Measurements from ENCODE around the gene NAP1L1. TPM values are rescaled to one million over a fixed set of nuclear protein-coding genes. Genes with fewer than 3 reads are reported as not detected.
A peak's percentile ranks its signal among the peaks of the same experiment; 100 is the strongest.

Gene NAP1L1
- total RNA-seq, 6 experiments from 2014 or later: 473 to 573 (median 520) TPM

DNA sequence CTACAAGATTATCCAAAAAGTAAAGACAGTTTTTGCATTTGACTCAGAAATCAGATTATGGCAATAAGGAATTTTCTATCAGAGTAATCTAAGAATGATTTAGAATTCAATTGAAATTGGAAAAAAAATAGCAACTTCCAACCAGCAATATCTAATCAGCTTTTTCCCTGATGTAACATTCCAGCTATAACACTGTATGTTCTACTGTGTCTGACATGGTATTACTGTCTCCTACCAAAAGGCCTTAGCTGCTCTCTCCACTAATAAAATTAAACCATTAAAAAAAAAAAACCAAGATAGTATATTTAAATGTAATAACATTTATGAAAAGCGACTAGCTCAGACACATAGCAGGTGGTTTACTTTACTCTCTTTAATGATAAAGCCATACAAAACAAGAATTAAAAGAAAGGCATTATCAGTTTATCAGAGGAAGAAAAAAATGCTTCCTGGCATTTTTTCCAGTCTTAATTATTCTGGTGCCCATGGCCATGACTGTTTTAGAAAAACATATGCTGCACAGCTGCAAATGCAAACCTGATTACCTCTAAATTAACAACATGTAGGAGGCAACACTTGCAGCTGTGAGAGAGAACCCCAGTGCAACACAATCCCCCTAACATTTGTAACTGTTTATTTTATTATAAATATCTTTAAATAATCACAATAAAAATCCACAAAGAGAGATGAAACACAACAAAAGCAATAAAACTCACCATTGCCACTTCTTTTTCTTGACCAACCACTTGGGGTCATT, 81.7 kb downstream of the NAP1L1 start:
- DNase-seq: no peak
- H3K36me3 Mint-ChIP-seq (ENCODE audit: low read depth): peaks cover 13% of the 10 kb centered on the region; the same call in 1 of the 2 replicates
- no peak overlapping the region for H3K27ac Mint-ChIP-seq
- H3K4me1 Mint-ChIP-seq (ENCODE audit: low read depth): peaks cover 37% of the 10 kb centered on the region
- H3K4me3 Mint-ChIP-seq: no peak overlapping the region
- peaks cover 6% of the 10 kb centered on the region; the same call in 1 of the 2 replicates for H3K9me3 Mint-ChIP-seq
- TF ChIP-seq, protein P1, sequence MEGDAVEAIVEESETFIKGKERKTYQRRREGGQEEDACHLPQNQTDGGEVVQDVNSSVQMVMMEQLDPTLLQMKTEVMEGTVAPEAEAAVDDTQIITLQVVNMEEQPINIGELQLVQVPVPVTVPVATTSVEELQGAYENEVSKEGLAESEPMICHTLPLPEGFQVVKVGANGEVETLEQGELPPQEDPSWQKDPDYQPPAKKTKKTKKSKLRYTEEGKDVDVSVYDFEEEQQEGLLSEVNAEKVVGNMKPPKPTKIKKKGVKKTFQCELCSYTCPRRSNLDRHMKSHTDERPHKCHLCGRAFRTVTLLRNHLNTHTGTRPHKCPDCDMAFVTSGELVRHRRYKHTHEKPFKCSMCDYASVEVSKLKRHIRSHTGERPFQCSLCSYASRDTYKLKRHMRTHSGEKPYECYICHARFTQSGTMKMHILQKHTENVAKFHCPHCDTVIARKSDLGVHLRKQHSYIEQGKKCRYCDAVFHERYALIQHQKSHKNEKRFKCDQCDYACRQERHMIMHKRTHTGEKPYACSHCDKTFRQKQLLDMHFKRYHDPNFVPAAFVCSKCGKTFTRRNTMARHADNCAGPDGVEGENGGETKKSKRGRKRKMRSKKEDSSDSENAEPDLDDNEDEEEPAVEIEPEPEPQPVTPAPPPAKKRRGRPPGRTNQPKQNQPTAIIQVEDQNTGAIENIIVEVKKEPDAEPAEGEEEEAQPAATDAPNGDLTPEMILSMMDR (IDR thresholded peaks at IDR 0.05): no peak
- H3K27me3 Mint-ChIP-seq (ENCODE audit: insufficient read depth): no peaks in the 10 kb centered on the region

DNA sequence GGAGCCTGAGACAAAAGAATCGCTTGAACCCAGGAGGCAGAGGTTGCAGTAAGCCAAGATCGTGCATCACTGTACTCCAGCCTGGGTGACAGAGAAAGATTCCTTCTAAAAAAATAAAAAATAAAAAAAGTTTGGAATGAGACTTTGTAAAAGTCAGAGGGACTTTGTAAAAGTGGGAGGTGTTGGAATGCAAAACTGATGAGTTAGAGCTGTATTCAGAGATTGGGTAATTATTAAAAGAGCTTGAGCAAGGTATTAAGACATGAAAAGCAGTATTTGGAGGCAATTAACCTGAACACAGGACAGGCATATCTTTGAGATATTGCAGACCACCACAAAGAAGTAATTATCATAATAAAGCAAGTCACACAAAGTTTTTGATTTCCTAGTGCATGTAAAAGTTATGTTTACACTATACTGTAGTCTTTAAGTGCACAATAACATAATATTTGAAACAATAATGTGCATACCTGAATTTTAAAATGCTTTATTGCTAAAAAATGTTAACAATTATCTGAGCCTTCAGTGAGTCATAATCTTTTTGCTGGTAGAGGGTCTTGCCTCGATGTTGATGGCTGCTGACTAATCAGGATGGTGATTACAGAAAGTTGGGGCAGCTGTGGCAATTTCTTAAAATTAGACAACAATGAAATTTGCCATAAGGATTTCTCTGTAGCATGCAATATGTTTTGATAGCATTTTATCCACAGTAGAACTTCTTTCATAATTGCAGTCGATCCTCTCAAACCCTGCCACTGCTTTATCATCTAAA, 86.0 kb downstream of the NAP1L1 start:
- TF ChIP-seq, protein P1 (IDR thresholded peaks at IDR 0.05): no peak
- 0 out of 2 replicates have a peak, but pooled peaks cover 2% of the 10 kb centered on the region for H3K36me3 Mint-ChIP-seq (ENCODE audit: low read depth)
- H3K27ac Mint-ChIP-seq: peak overlapping the region; percentile 67
- no peak for DNase-seq
- H3K9me3 Mint-ChIP-seq: no peaks in the 10 kb centered on the region
- no peaks in the 10 kb centered on the region for H3K27me3 Mint-ChIP-seq (ENCODE audit: insufficient read depth)
- H3K4me1 Mint-ChIP-seq (ENCODE audit: low read depth): peaks cover 70% of the 10 kb centered on the region
- H3K4me3 Mint-ChIP-seq: no peak overlapping the region

DNA sequence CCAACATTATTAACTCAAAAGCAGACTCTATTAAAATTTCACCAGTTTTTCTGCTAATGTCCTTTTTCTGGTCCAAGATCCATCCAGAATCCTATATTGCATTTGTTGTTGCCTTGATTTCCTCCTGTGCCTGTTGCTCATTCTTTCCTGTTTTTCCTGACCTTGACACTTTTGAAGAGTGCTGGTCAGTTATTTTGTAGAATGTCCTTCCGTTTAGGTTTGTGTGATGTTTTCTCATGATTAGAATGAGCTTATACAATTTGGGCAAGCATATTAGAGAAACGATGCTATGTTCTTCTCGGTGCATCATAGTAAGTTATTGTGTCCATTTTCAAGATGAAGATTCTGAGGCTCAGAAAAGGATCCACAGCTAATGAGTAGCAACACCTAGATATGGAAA, 86.8 kb downstream of the NAP1L1 start:
- Mint-ChIP-seq H3K4me1 (ENCODE audit: low read depth) (peaks cover 72% of the 10 kb centered on the region), H3K9me3 (no peaks in the 10 kb centered on the region), H3K36me3 (ENCODE audit: low read depth) (no peaks in the 10 kb centered on the region), H3K27ac (peak overlapping the region; percentile 37), H3K4me3 (no peak overlapping the region), H3K27me3 (ENCODE audit: insufficient read depth) (no peaks in the 10 kb centered on the region)
- TF ChIP-seq, protein P1 (IDR thresholded peaks at IDR 0.05): no peak
- DNase-seq: no peak

DNA sequence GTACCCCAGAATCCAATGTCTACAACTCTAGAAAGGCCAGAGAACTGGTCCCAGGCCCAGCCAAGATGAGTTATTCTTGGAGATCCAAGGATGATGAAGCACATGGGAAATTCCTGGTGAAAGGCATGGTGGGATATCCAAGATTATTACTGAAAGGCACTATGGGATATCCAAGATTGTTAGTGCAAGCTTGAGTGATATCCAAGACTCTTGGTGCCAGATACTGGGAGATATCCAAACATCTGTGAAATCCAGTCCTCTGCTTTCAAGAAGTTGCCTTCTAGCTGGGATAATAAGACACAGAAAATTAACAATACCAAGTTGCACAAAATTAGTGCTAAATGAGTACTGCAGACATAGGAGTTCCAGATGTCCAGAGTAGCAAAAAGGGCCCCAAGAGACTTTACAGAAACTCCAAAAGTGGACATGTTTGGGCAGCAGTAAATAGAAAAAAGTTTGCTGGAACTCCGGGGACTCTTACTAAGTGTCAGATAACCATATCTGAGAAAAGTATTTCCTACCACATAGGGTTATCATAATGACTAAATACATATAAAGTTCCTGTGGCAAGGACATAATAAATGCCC, 87.5 kb downstream of the NAP1L1 start:
- Mint-ChIP-seq H3K36me3 (ENCODE audit: low read depth) (no peaks in the 10 kb centered on the region), H3K4me1 (ENCODE audit: low read depth) (peaks cover 72% of the 10 kb centered on the region), H3K27me3 (ENCODE audit: insufficient read depth) (no peaks in the 10 kb centered on the region), H3K27ac (peak overlapping the region; percentile 74), H3K9me3 (no peaks in the 10 kb centered on the region), H3K4me3 (no peak overlapping the region)
- TF ChIP-seq, protein P1 (IDR thresholded peaks at IDR 0.05): no peak
- DNase-seq: no peak

DNA sequence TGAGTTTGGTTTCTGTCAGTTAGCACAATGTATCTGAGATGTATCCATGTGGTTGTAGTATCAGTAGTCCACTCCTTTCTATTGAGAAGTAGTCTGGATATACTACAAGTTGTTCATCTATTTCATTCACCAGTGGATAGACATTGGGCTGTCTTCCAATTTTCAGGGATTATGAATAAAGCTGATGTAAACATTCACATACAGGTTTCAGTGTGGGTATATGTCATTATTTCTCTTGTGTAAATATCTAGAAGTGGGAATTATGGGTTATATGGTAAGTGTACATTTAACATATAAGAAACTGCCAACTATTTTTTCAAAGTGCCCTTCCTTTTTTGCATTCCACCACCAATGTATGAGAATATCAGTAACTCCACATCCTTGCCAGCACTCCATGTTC, 88.8 kb downstream of the NAP1L1 start:
- DNase-seq: no peak
- Mint-ChIP-seq H3K27me3 (ENCODE audit: insufficient read depth) (no peaks in the 10 kb centered on the region), H3K4me1 (ENCODE audit: low read depth) (peaks cover 69% of the 10 kb centered on the region), H3K27ac (no peak overlapping the region; the same call in 1 of the 2 replicates), H3K36me3 (ENCODE audit: low read depth) (no peaks in the 10 kb centered on the region), H3K4me3 (no peak overlapping the region), H3K9me3 (no peaks in the 10 kb centered on the region)
- TF ChIP-seq, protein P1 (IDR thresholded peaks at IDR 0.05): no peak

All from HFFc6 (cell line).